Bronchial epithelial cell (primary cell): ENCODE results near the gene ASPDH. TPM values are rescaled to one million over a fixed set of nuclear protein-coding genes. Genes with fewer than 3 reads are reported as not detected.
A peak's percentile ranks its signal among the peaks of the same experiment; 100 is the strongest.

ENCODE experiments used
- DNase-seq: peaks from one replicate; pipeline ENCODE4 v3.0.0-alpha.2; 2010; ENCODE audit warnings: low read depth
- FAIRE-seq: peaks from 2 replicates; lab custom pipeline; 2011; peaks lifted over from hg19 to GRCh38; lab: Jason Lieb, UNC
- H3K27me3 ChIP-seq: 2 replicates; pipeline ENCODE4 v1.5.1; 2011; ENCODE audit warnings: low read length; ENCODE audit not compliant: control insufficient read depth, insufficient read depth
- H3K36me3 ChIP-seq: 2 replicates; pipeline ENCODE4 v1.5.1; 2011; ENCODE audit warnings: low read length; ENCODE audit not compliant: control insufficient read depth, insufficient read depth
- H3K4me3 ChIP-seq: 2 replicates; pipeline ENCODE4 v1.5.1; 2011; ENCODE audit warnings: mild to moderate bottlenecking, low read depth, low read length, control low read depth
- CTCF ChIP-seq: IDR thresholded peaks from 2 replicates; pipeline ENCODE4 v1.5.1; 2011; ENCODE audit warnings: mild to moderate bottlenecking, moderate library complexity, low read length, control low read depth, inconsistent platforms; ENCODE audit not compliant: insufficient read depth, severe bottlenecking
- total RNA-seq: library from RNA; depleted of rRNA; stranded (reverse); fragments of >200 nt; gene quantifications from 2 replicates; pipeline ENCODE4 v1.2.1, GENCODE V29; 2014

The ASPDH gene
- total RNA-seq, 1 donor from 2014 or later = not detected

DNA sequence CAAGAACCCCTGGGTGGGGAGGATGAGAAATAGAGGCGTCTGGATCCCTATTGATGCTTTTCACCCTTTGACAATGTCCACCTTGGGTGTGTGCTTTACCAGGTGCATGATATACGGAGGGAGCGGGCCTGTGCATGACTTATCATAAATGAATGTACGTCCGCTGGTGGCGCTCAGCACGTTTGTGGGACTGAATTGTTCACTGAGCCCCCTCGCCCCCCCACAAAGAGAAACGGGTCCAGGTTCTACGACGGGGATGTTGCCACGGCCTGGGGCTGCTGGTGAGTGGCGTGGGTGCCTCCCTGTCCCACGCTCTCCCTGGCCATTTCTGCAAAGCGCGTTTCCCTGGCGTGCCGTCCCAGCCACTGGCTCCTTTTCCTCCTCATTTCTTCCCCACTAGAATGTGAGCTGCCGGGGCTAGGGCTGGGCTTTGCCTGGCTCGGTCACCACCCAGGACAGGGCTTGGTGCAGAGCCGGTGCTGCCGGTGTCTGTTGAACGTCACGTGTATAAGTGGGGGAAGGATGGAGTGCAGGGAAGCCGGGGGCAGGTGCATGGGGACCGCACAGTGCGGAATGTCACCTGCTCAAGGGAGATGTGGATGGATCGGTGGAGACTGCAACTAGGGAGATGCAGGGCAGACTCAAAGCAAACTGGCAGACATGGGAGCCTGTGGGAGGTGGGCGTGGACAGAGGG is 33.0 kb upstream of the ASPDH start:
- Histone ChIP-seq H3K27me3 (peaks cover 2% of the 10 kb centered on the region), H3K36me3 (no peaks in the 10 kb centered on the region), H3K4me3 (no peak overlapping the region)
- FAIRE-seq = no peak
- TF ChIP-seq CTCF = no peak
- no peak for DNase-seq

DNA sequence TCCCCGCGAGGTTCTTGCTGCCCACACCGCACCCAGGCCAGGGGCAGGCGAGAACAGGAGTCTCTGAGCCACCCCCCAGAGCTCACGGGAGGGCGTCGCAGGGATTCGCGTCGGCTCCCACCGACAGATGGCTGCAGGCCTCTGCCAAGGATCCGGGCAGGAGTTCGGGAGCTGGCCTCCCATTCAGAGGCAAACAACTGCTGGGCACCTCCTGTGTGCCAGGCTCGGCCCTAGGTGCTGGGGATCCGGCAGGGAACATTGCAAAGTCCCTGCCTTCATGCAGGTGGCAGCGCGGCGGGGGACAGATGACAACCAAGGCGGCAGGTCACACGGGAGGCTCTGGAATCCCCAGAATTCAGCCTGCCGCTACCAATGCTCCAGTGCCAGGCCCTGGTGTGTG is 29.2 kb upstream of the ASPDH start:
- Histone ChIP-seq H3K36me3 (no peaks in the 10 kb centered on the region), H3K4me3 (no peak overlapping the region), H3K27me3 (no peaks in the 10 kb centered on the region)
- no peak for FAIRE-seq
- no peak for DNase-seq
- TF ChIP-seq CTCF = no peak

GRCh38 chr19:50537769-50538230 is 24.1 kb upstream of the ASPDH start:
- no peak overlapping the region for H3K4me3 ChIP-seq
- H3K27me3 ChIP-seq = no peaks in the 10 kb centered on the region
- FAIRE-seq (no peak), DNase-seq (peak; percentile 23)
- peak; percentile 56 for TF ChIP-seq CTCF
- H3K36me3 ChIP-seq = no peaks in the 10 kb centered on the region

DNA sequence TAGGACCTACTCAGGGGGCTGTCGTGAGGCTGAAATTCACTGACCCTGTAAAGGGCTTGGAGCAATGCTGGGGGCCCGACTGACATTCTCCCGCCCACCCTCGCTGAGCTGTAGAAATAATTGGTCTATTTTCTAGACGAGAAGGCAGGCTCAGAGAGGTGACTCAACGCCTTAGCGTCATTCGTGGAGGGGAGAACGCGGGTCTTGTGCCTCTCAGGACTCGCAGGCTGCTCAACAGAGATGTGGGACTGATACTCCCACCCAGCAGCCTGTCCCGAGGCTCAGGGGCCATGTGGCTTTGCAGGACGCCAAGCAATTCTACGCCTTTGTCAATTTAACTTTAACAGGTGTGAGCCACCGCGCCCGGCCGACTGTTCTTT is 23.6 kb upstream of the ASPDH start:
- FAIRE-seq (no peak), DNase-seq (no peak)
- TF ChIP-seq CTCF = no peak
- Histone ChIP-seq H3K36me3 (no peaks in the 10 kb centered on the region), H3K27me3 (no peaks in the 10 kb centered on the region), H3K4me3 (no peak overlapping the region)

- DNase-seq (no peak), FAIRE-seq (no peak)
- no peak for TF ChIP-seq CTCF
- Histone ChIP-seq H3K27me3 (no peaks in the 10 kb centered on the region), H3K36me3 (no peaks in the 10 kb centered on the region), H3K4me3 (no peak overlapping the region)
These were observed 23.1 kb upstream of the ASPDH start for GRCh38 chr19:50536662-50537305.
